K562 (cell line): ENCODE results near the gene CCM2. TPM values are rescaled to one million over a fixed set of nuclear protein-coding genes. Genes with fewer than 3 reads are reported as not detected.

Experiments used
- ARNT ChIP-seq, 2 experiments: fragments of 450-650 bp; IDR thresholded peaks; 2 replicates each; pipeline ENCODE4 v1.6.1; 2016; ENCODE audit warnings: mild to moderate bottlenecking in 1 of 2
- BDP1 ChIP-seq: IDR thresholded peaks from 3 replicates; pipeline ENCODE4 v1.6.1; 2011; ENCODE audit not compliant: insufficient read length, insufficient read depth
- BHLHE40 ChIP-seq: IDR thresholded peaks from 2 replicates; pipeline ENCODE4 v1.6.1; 2011; ENCODE audit warnings: low read length, improper control_type of control experiment
- E2F1 ChIP-seq: sonication (generic); formaldehyde crosslinking; IDR thresholded peaks from 2 replicates; pipeline ENCODE4 v1.8.1; 2023; ENCODE audit warnings: mild to moderate bottlenecking, missing genetic modification reagents, moderate library complexity
- EP300 ChIP-seq: IDR thresholded peaks from 2 replicates; pipeline ENCODE4 v1.6.1; 2012; ENCODE audit warnings: low read length, improper control_type of control experiment
- FOXM1 ChIP-seq, 2 experiments: fragments of 450-650 bp in 1 of 2; sonication (generic) in 1 of 2; formaldehyde crosslinking in 1 of 2; IDR thresholded peaks; 2 replicates each; pipeline versions ENCODE4 v1.6.1 to v1.9.0; 2017 to 2022; ENCODE audit warnings: low read depth in 2 of 2, mild to moderate bottlenecking in 2 of 2, missing genetic modification reagents in 1 of 2, moderate library complexity in 1 of 2
- GTF2B ChIP-seq: IDR thresholded peaks from 2 replicates; pipeline ENCODE4 v1.6.1; 2011; ENCODE audit not compliant: insufficient read length; ENCODE audit errors: extremely low read depth
- HCFC1 ChIP-seq: IDR thresholded peaks from 2 replicates; pipeline ENCODE4 v1.6.1; 2012; ENCODE audit warnings: low read depth, low read length, improper control_type of control experiment
- MLLT1 ChIP-seq, 2 experiments: fragments of 450-650 bp; IDR thresholded peaks; 2 replicates each; pipeline ENCODE4 v1.6.1; 2016
- PCBP1 ChIP-seq: fragments of 200-400 bp; formaldehyde crosslinking; IDR thresholded peaks from 2 replicates; pipeline ENCODE4 v1.6.1; 2018; ENCODE audit warnings: mild to moderate bottlenecking, low read depth, low read length; ENCODE audit not compliant: poor library complexity, severe bottlenecking
- POLR2B ChIP-seq: fragments of 450-650 bp; IDR thresholded peaks from 2 replicates; pipeline ENCODE4 v1.6.1; 2018; ENCODE audit warnings: low read depth; ENCODE audit not compliant: partially characterized antibody
- PPARD ChIP-seq: fragments of 250-450 bp; sonication (Bioruptor Pico); IDR thresholded peaks from 2 replicates; pipeline ENCODE4 v1.8.0; 2022; ENCODE audit warnings: inconsistent platforms, mild to moderate bottlenecking, moderate library complexity
- RUNX1 ChIP-seq: sonication (generic); IDR thresholded peaks from 2 replicates; pipeline ENCODE4 v1.6.1; 2016; ENCODE audit warnings: antibody characterized with exemption, low read depth
- SPI1 ChIP-seq: IDR thresholded peaks from 2 replicates; pipeline ENCODE4 v1.6.1; 2011; ENCODE audit warnings: low read depth, low read length, control low read depth, borderline replicate concordance
- TCFL5 ChIP-seq: fragments of 250-450 bp; sonication (Bioruptor Pico); conservative IDR thresholded peaks from 2 replicates; pipeline ENCODE4 v1.6.1; 2021; ENCODE audit warnings: mild to moderate bottlenecking, moderate library complexity, matching md5 sums
- THRA ChIP-seq: fragments of 450-650 bp; IDR thresholded peaks from 2 replicates; pipeline ENCODE4 v1.6.1; 2017; ENCODE audit warnings: mild to moderate bottlenecking, moderate library complexity
- U2AF1 ChIP-seq: fragments of 200-400 bp; formaldehyde crosslinking; optimal IDR thresholded peaks from 2 replicates; pipeline ENCODE3; 2017; ENCODE audit warnings: mild to moderate bottlenecking, low read depth, low read length, moderate library complexity
- ZBTB17 ChIP-seq: fragments of 450-650 bp; formaldehyde crosslinking; IDR thresholded peaks from 2 replicates; pipeline ENCODE4 v1.4.0; 2020; ENCODE audit warnings: mild to moderate bottlenecking
- ZBTB5 ChIP-seq: fragments of 450-650 bp; IDR thresholded peaks from 2 replicates; pipeline ENCODE4 v1.6.1; 2017; ENCODE audit warnings: antibody characterized with exemption
- ZKSCAN8 ChIP-seq: fragments of 200-800 bp; sonication (Bioruptor generic); IDR thresholded peaks from 2 replicates; pipeline ENCODE4 v1.6.1; 2016; ENCODE audit warnings: missing genetic modification characterization, missing compliant biosample characterization
- ZNF263 ChIP-seq: sonication (generic); formaldehyde crosslinking; IDR thresholded peaks from 2 replicates; pipeline ENCODE4 v1.8.0; 2022; ENCODE audit warnings: mild to moderate bottlenecking, missing genetic modification reagents, borderline replicate concordance
- ZNF561 ChIP-seq: fragments of 450-650 bp; formaldehyde crosslinking; conservative IDR thresholded peaks from 2 replicates; pipeline ENCODE4 v1.4.0; 2020; ENCODE audit warnings: mild to moderate bottlenecking, moderate library complexity
- ZNF584 ChIP-seq: fragments of 200-800 bp; sonication (Bioruptor generic); IDR thresholded peaks from 2 replicates; pipeline ENCODE4 v1.6.1; 2016; ENCODE audit warnings: low read depth, mild to moderate bottlenecking, missing genetic modification characterization, missing compliant biosample characterization
- polyA plus RNA-seq, 8 experiments: library from polyadenylated mRNA; depleted of rRNA in 4 of 8; stranded (reverse) in 5 of 8; unstranded in 3 of 8; fragments of >200 nt; fragmentation: Nextera tagmentation in 2 of 8; fragmentation: Illumina TruSeq in 1 of 8; extraction: Ambion mirVana in 2 of 8; extraction: Trizol in 1 of 8; gene quantifications; 2 replicates each; pipeline versions ENCODE4 v1.2.1 to v1.2.3, GENCODE V29; 2011 to 2014; ENCODE audit warnings: inconsistent platforms in 1 of 8, missing spikeins in 1 of 8
- total RNA-seq, 7 experiments: library from RNA; depleted of rRNA in 6 of 7; stranded (reverse); fragments of >200 nt in 6 of 7; fragmentation: Illumina TruSeq in 2 of 7; extraction: Trizol in 2 of 7; gene quantifications; 2 replicates each; pipeline versions ENCODE4 v1.2.1 to v1.2.3, GENCODE V29; 2011 to 2021; ENCODE audit warnings: low replicate concordance in 1 of 7

The CCM2 gene
- total and polyA plus RNA-seq, 9 of the 15 experiments (the other 6 are each of a cell fraction or from before 2014, with no cell fraction given) = 0.41 to 38.6 (median 25.9) TPM

GRCh38 chr7:45001138-45001694 lies 1.2 kb downstream of the CCM2 start (continued):
- TF ChIP-seq BHLHE40 = no peak
- TF ChIP-seq RUNX1 = no peak
- TF ChIP-seq MLLT1 (IDR thresholded peaks at IDR 0.05) = no peak
- TF ChIP-seq ZNF561 (CRISPR knock-in tag) = no peak
- no peak for TF ChIP-seq FOXM1 (IDR thresholded peaks at IDR 0.05; ENCODE audit: low read depth)
- no peak for TF ChIP-seq FOXM1 (CRISPR knock-in tag; IDR thresholded peaks at IDR 0.05; ENCODE audit: low read depth)
- TF ChIP-seq ZBTB5 = no peak
- TF ChIP-seq THRA = no peak
- TF ChIP-seq PPARD (CRISPR knock-in tag) = no peak
- no peak for TF ChIP-seq SPI1
- TF ChIP-seq ZNF263 (CRISPR knock-in tag) = no peak
- TF ChIP-seq ZNF584 (CRISPR knock-in tag) = no peak
- no peak for TF ChIP-seq POLR2B
- peak in 1 of 2 experiments; percentile 9; a peak in 1 of 4 replicates for TF ChIP-seq ARNT (IDR thresholded peaks at IDR 0.05)
- TF ChIP-seq GTF2B = no peak
- no peak for TF ChIP-seq PCBP1
- TF ChIP-seq U2AF1 = no peak
- TF ChIP-seq TCFL5 (CRISPR knock-in tag) = no peak
- TF ChIP-seq HCFC1 = no peak
- no peak for TF ChIP-seq E2F1 (CRISPR knock-in tag)
- TF ChIP-seq BDP1 = no peak
- TF ChIP-seq ZBTB17 (CRISPR knock-in tag) = no peak
- TF ChIP-seq ZKSCAN8 = no peak
- TF ChIP-seq EP300 = peak; percentile 60
